Lower leg skin (tissue), 4 donors: ENCODE results near the gene CS. TPM values are rescaled to one million over a fixed set of nuclear protein-coding genes. Genes with fewer than 3 reads are reported as not detected.

Experiments used
- DNase-seq, 2 donors: peaks; one replicate each; pipeline ENCODE4 v3.0.0-alpha.2; 2019; ENCODE audit warnings: low spot score in 2 of 2
- H3K4me3 ChIP-seq: fragments of 200-600 bp; sonication (generic); 2 replicates; pipeline ENCODE4 v1.5.1; 2017; ENCODE audit warnings: mild to moderate bottlenecking, low read depth; ENCODE audit not compliant: poor library complexity, severe bottlenecking
- POLR2A ChIP-seq, 2 donors: fragments of 450-650 bp; IDR thresholded peaks; one replicate each; pipeline ENCODE4 v1.6.1; 2016 to 2017; ENCODE audit warnings: antibody characterized with exemption in 2 of 2, mild to moderate bottlenecking in 1 of 2, moderate library complexity in 1 of 2
- WGBS, 2 donors: methylation state at CpG; one replicate each; pipeline ENCODE4 v1.1.5; 2018; 5-methylcytosine and 5-hydroxymethylcytosine counted together
- intact Hi-C: fragments of 100-400 bp; cut with DNase I; formaldehyde crosslinking; loops from one replicate; pipeline ENCODE4 v1.15.0; 2023; ENCODE audit warnings: low total_unique reads
- total RNA-seq, 4 donors: library from RNA; depleted of rRNA; stranded (reverse); fragments of >200 nt; gene quantifications; one replicate each; pipeline ENCODE4 v1.1.0, GENCODE V29; 2016
- TF ChIP-seq, protein P1 (sequence below), 3 donors: fragments of 450-650 bp; IDR thresholded peaks; one replicate each; pipeline ENCODE4 v1.5.1; 2016; ENCODE audit warnings: antibody characterized with exemption in 3 of 3, mild to moderate bottlenecking in 3 of 3, moderate library complexity in 2 of 3

The CS gene
- total RNA-seq, 4 donors from 2014 or later, result 118 to 156 (median 150) TPM

GRCh38 chr12:56229082-56229481, 71.0 kb downstream of the CS start:
- intact Hi-C loops, result no loop called here
- WGBS, 2 donors, result 93 to 96% methylated on average over 7 of the region's 7 CpGs
- no peak for TF ChIP-seq POLR2A (IDR thresholded peaks at IDR 0.05)
- TF ChIP-seq, protein P1, sequence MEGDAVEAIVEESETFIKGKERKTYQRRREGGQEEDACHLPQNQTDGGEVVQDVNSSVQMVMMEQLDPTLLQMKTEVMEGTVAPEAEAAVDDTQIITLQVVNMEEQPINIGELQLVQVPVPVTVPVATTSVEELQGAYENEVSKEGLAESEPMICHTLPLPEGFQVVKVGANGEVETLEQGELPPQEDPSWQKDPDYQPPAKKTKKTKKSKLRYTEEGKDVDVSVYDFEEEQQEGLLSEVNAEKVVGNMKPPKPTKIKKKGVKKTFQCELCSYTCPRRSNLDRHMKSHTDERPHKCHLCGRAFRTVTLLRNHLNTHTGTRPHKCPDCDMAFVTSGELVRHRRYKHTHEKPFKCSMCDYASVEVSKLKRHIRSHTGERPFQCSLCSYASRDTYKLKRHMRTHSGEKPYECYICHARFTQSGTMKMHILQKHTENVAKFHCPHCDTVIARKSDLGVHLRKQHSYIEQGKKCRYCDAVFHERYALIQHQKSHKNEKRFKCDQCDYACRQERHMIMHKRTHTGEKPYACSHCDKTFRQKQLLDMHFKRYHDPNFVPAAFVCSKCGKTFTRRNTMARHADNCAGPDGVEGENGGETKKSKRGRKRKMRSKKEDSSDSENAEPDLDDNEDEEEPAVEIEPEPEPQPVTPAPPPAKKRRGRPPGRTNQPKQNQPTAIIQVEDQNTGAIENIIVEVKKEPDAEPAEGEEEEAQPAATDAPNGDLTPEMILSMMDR (IDR thresholded peaks at IDR 0.05), result no peak
- no peak overlapping the region for H3K4me3 ChIP-seq
- DNase-seq, result no peak

- H3K4me3 ChIP-seq, result peak overlapping the region; percentile 35
- no peak for TF ChIP-seq POLR2A (IDR thresholded peaks at IDR 0.05)
- TF ChIP-seq, protein P1 (IDR thresholded peaks at IDR 0.05), result no peak
- intact Hi-C loops, result no loop called here
- 57 to 76% methylated on average over 11 of the region's 11 CpGs for WGBS, 2 donors
- no peak for DNase-seq
Measured at GRCh38 chr12:56224954-56225353, 75.2 kb downstream of the CS start.

DNA sequence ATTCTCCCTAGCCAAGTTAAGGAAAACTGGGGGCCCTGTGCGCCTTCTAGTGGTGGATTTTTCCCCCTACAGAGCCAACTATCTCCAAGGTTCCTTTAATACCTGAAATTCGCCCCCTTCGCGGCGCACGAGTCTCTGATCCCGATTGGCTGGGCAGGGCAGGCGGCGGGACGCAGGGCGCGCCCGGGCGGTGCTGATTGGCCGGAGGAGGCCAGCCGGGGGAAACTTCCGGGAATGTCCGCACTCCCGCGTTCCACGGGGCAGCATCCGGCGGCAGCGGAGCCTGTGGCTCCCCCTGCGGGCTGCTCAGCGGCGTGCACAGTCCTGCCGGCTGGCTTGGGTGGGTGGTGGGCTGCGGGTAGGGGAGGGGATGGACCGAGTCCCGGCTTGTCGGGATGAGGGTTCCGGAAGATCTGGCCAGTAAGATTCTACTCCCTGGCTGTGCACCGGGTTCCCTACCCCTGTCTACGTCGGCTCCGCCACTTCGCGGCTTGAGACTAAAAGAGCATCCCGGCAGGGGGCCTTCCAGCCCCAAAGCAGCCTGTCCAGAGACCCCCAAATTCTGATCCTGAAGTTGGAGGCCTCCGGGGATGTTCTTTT, 75.9 kb downstream of the CS start, which contains the start of gene NABP2:
Gene NABP2 (plus strand): TSS at position 241 of the 600 bp plus-strand sequence. CDS start 515 bp downstream, outside the sequence.
- TF ChIP-seq, protein P1 (IDR thresholded peaks at IDR 0.05), result peak in 1 of 3 donors; percentile 93
- no peak for TF ChIP-seq POLR2A (IDR thresholded peaks at IDR 0.05)
- H3K4me3 ChIP-seq, result peak within 1 kb of the TSS; percentile 35
- intact Hi-C loops, result no loop called here
- 0 to 1% methylated on average over 23 to 40 of the region's 41 CpGs for WGBS, 2 donors
- peak; percentile 98 to 99 for DNase-seq

GRCh38 chr12:56223571-56224101, 76.5 kb downstream of the CS start:
- intact Hi-C loops, result no loop called here
- WGBS, 2 donors, result 21 to 23% methylated on average over 15 of the region's 15 CpGs
- DNase-seq, result no peak
- H3K4me3 ChIP-seq, result no peak overlapping the region
- TF ChIP-seq POLR2A (IDR thresholded peaks at IDR 0.05), result no peak
- TF ChIP-seq, protein P1 (IDR thresholded peaks at IDR 0.05), result no peak

DNA sequence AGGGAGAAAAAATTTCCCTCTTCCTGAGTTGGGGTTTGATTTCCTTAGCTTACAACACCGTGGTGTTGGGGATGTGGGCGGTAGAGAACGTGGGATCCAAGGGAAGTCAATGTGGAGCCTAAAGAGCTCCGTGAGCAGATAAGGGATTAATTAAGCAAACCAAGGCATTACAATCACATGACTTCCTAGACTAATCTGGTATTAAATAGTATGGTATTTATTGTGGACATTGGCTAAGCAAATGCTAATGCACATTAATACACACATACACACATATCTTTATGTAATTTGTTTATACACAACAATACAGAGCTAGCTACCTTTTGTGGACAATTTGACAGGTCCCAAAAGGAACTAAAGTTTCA, 77.6 kb downstream of the CS start:
- H3K4me3 ChIP-seq, result no peak overlapping the region
- no peak for DNase-seq
- intact Hi-C loops, result no loop called here
- WGBS, 2 donors, result 6 to 10% methylated on average over 4 of the region's 4 CpGs
- TF ChIP-seq POLR2A (IDR thresholded peaks at IDR 0.05), result no peak
- TF ChIP-seq, protein P1 (IDR thresholded peaks at IDR 0.05), result no peak
